ENCODE data around the gene RNF214.

DNA sequence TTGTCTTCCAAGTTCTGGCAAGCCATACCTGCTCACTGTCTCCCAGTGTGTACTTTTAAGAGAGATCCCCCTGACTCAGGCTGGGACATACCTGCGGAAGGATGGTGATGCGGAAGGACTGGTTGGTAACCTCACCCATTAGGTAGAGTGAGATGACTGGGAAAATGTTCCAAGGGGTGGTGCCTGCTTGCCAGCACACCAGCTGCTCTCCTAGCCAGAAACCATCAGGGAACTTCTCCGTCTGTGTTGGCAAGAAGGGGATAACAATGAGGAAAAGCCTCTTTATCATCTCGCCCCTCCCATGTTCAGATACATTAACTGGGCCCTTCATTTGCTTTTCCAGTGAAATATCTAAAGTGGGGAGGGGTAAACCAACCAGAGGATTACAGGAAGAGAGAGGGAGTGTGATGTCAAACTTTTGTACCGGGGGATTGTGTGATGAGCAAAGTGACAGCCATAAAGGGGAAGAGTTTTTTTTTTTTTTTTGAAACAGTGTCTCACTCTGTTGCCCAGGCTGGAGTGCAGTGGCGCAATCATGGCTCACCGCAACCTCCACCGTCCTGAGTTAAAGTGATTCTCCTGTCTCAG, 58.4 kb downstream of the RNF214 start, which contains the start of gene BACE1-AS:
- TF ChIP-seq POLR2A (IDR thresholded peaks at IDR 0.05; ENCODE audit: low read depth, low read length) (no peak), POLR2AphosphoS5 (IDR thresholded peaks at IDR 0.05; ENCODE audit: low read depth, low read length) (no peak), TAF1 (IDR thresholded peaks at IDR 0.05; ENCODE audit: borderline replicate concordance, low read depth, low read length) (no peak)
